WTC11 (cell line): ENCODE results near the gene MARK3. TPM values are rescaled to one million over a fixed set of nuclear protein-coding genes. Genes with fewer than 3 reads are reported as not detected.

Experiments used
- ATAC-seq: fragments of 200-7000 bp; cut with Tn5 transposase; 2 replicates; pipeline ENCODE4 v1.10.0; 2021; ENCODE audit warnings: mild to moderate bottlenecking, moderate library complexity
- CTCF ChIA-PET: fragments of 300-600 bp; sonication (Branson Sonifier 250); formaldehyde crosslinking; loops from one replicate; lab custom pipeline; 2021; ENCODE audit warnings: antibody characterized with exemption; lab: Charles Lee
- POLR2A ChIA-PET: fragments of 350-600 bp; sonication (Branson Sonifier 250); formaldehyde crosslinking; loops from one replicate; lab custom pipeline; 2021; ENCODE audit warnings: antibody characterized with exemption; lab: Charles Lee
- DNase-seq: peaks from one replicate; pipeline ENCODE4 v3.0.0; 2021; ENCODE audit warnings: low spot score
- H3K27ac Mint-ChIP-seq: 2 replicates; pipeline ENCODE4 v1.8.0; 2021; ENCODE audit warnings: mixed read lengths
- H3K27me3 Mint-ChIP-seq: 2 replicates; pipeline ENCODE4 v1.8.0; 2021; ENCODE audit warnings: low read depth, mild to moderate bottlenecking, moderate library complexity, mixed read lengths
- H3K36me3 Mint-ChIP-seq: 2 replicates; pipeline ENCODE4 v1.8.0; 2021; ENCODE audit warnings: mixed read lengths
- H3K4me1 Mint-ChIP-seq: 2 replicates; pipeline ENCODE4 v1.8.0; 2022; ENCODE audit warnings: mixed read lengths
- H3K4me3 Mint-ChIP-seq: 2 replicates; pipeline ENCODE4 v1.8.0; 2021; ENCODE audit warnings: mild to moderate bottlenecking, moderate library complexity, mixed read lengths
- H3K9me3 Mint-ChIP-seq: 2 replicates; pipeline ENCODE4 v1.8.0; 2021; ENCODE audit warnings: mixed read lengths
- AR ChIP-seq: fragments of 250-450 bp; sonication (Bioruptor Pico); IDR thresholded peaks from 2 replicates; pipeline ENCODE4 v1.9.0; 2021; ENCODE audit warnings: mild to moderate bottlenecking
- ARID4B ChIP-seq: sonication (generic); formaldehyde crosslinking; IDR thresholded peaks from 2 replicates; pipeline ENCODE4 v1.8.0; 2023; ENCODE audit warnings: missing genetic modification reagents, mild to moderate bottlenecking, borderline replicate concordance
- ATF6 ChIP-seq: sonication (generic); formaldehyde crosslinking; IDR thresholded peaks from 2 replicates; pipeline ENCODE4 v1.8.1; 2023; ENCODE audit warnings: mild to moderate bottlenecking, missing genetic modification reagents
- CTCF ChIP-seq: fragments of 200-600 bp; IDR thresholded peaks from 2 replicates; pipeline ENCODE4 v1.8.0; 2022; ENCODE audit warnings: antibody characterized with exemption
- E2F4 ChIP-seq: sonication (generic); formaldehyde crosslinking; IDR thresholded peaks from 2 replicates; pipeline ENCODE4 v1.8.1; 2022; ENCODE audit warnings: low read depth, mild to moderate bottlenecking, moderate library complexity, missing genetic modification reagents, borderline replicate concordance
- ESRRA ChIP-seq: sonication (generic); formaldehyde crosslinking; IDR thresholded peaks from 2 replicates; pipeline ENCODE4 v1.8.1; 2022; ENCODE audit warnings: mild to moderate bottlenecking, missing genetic modification reagents, borderline replicate concordance
- GRHL2 ChIP-seq: fragments of 250-450 bp; sonication (Bioruptor Pico); IDR thresholded peaks from 2 replicates; pipeline ENCODE4 v1.8.0; 2022; ENCODE audit warnings: mild to moderate bottlenecking, moderate library complexity; ENCODE audit not compliant: insufficient replicate concordance, severe bottlenecking
- GTF2I ChIP-seq: fragments of 250-450 bp; sonication (Bioruptor Pico); conservative IDR thresholded peaks from 2 replicates; pipeline ENCODE4 v1.4.0; 2021; ENCODE audit warnings: mild to moderate bottlenecking
- HMGA2 ChIP-seq: fragments of 250-450 bp; sonication (Bioruptor Pico); IDR thresholded peaks from 2 replicates; pipeline ENCODE4 v1.4.0; 2021; ENCODE audit warnings: mild to moderate bottlenecking, moderate library complexity
- KAT7 ChIP-seq: sonication (generic); formaldehyde crosslinking; IDR thresholded peaks from 2 replicates; pipeline ENCODE4 v1.8.1; 2023; ENCODE audit warnings: missing genetic modification reagents, mild to moderate bottlenecking, borderline replicate concordance
- MYBL2 ChIP-seq: sonication (generic); formaldehyde crosslinking; IDR thresholded peaks from 2 replicates; pipeline ENCODE4 v1.8.1; 2023; ENCODE audit warnings: mild to moderate bottlenecking, moderate library complexity, missing genetic modification reagents
- NFATC4 ChIP-seq: fragments of 250-450 bp; sonication (Bioruptor Pico); IDR thresholded peaks from 2 replicates; pipeline ENCODE4 v1.9.0; 2021; ENCODE audit warnings: mild to moderate bottlenecking
- NFYB ChIP-seq: sonication (generic); formaldehyde crosslinking; conservative IDR thresholded peaks from 2 replicates; pipeline ENCODE4 v1.8.0; 2022; ENCODE audit warnings: low read depth, missing genetic modification reagents
- SMAD3 ChIP-seq: sonication (generic); formaldehyde crosslinking; IDR thresholded peaks from 2 replicates; pipeline ENCODE4 v1.8.0; 2022; ENCODE audit warnings: missing genetic modification reagents, mild to moderate bottlenecking, borderline replicate concordance
- SMAD4 ChIP-seq: sonication (generic); formaldehyde crosslinking; IDR thresholded peaks from 2 replicates; pipeline ENCODE4 v1.8.0; 2022; ENCODE audit warnings: mild to moderate bottlenecking, missing genetic modification reagents
- TCF7 ChIP-seq: sonication (generic); formaldehyde crosslinking; IDR thresholded peaks from 2 replicates; pipeline ENCODE4 v1.8.0; 2022; ENCODE audit warnings: mild to moderate bottlenecking, low read depth, missing genetic modification reagents, moderate library complexity
- ZBTB21 ChIP-seq: sonication (generic); formaldehyde crosslinking; IDR thresholded peaks from 2 replicates; pipeline ENCODE4 v1.8.1; 2023; ENCODE audit warnings: mild to moderate bottlenecking, missing genetic modification reagents, borderline replicate concordance
- total RNA-seq: library from RNA; stranded (reverse); gene quantifications from 3 replicates; pipeline ENCODE4 v1.2.3, GENCODE V29; 2021

The MARK3 gene
- total RNA-seq, 1 experiment from 2014 or later: 93.7 TPM

GRCh38 chr14:103480595-103480994 is 95.4 kb downstream of the MARK3 start (continued):
- TF ChIP-seq HMGA2 (no peak), ATF6 (no peak), MYBL2 (no peak), ARID4B (CRISPR knock-in tag) (no peak), ESRRA (CRISPR knock-in tag) (no peak)

- no peaks in the 10 kb centered on the region for H3K4me1 Mint-ChIP-seq
- peaks cover 35% of the 10 kb centered on the region for H3K36me3 Mint-ChIP-seq
- POLR2A ChIA-PET: no interaction called here
- TF ChIP-seq KAT7 (CRISPR knock-in tag): no peak
- no peak for TF ChIP-seq SMAD3 (CRISPR knock-in tag)
- TF ChIP-seq CTCF: no peak
- TF ChIP-seq SMAD4 (CRISPR knock-in tag): no peak
- TF ChIP-seq E2F4 (CRISPR knock-in tag): no peak
- no peak for TF ChIP-seq GTF2I (CRISPR knock-in tag)
- TF ChIP-seq TCF7 (CRISPR knock-in tag): no peak
- TF ChIP-seq ZBTB21 (CRISPR knock-in tag): no peak
- TF ChIP-seq NFYB: no peak
- TF ChIP-seq AR: no peak
- TF ChIP-seq NFATC4 (CRISPR knock-in tag): no peak
- TF ChIP-seq GRHL2 (CRISPR knock-in tag): no peak
- H3K27ac Mint-ChIP-seq: no peak overlapping the region
- DNase-seq (no peak), ATAC-seq (no peak)
- CTCF ChIA-PET: no interaction called here
- no peaks in the 10 kb centered on the region for H3K27me3 Mint-ChIP-seq
- H3K4me3 Mint-ChIP-seq: no peak overlapping the region
- no peaks in the 10 kb centered on the region for H3K9me3 Mint-ChIP-seq
These were observed 98.4 kb downstream of the MARK3 start for GRCh38 chr14:103483600-103483999.
